ENCODE results near the gene OR5H2.

Gene OR5H2

DNA sequence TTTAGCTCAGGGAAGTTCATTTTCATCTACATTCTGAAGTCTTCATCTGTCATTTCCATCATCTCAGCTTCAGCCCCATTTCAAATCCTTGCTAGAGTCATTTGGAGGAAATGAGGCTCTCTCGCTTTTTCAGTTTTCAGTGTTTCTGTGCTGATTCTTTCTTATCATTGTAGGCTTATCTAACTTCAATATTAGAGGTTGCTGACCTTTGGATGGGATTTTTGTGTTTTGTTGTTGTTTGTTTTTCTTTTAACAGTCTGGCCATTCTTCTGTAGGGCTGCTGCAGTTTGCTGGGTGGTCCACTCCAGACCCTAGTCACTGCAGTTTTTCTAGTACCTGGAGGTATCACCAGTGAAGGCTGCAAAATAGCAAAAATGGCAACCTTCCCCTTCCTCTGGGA lies 8.6 kb downstream of the OR5H2 start:
- no peak for FAIRE-seq
- no peak for TF ChIP-seq POLR2AphosphoS5 (IDR thresholded peaks at IDR 0.05; ENCODE audit: low read depth, low read length)
- TF ChIP-seq TAF1 (IDR thresholded peaks at IDR 0.05; ENCODE audit: borderline replicate concordance, low read depth, low read length), result no peak
- no peak for TF ChIP-seq POLR2A (IDR thresholded peaks at IDR 0.05; ENCODE audit: low read depth, low read length)
- DNase-seq (ENCODE audit: insufficient read length), result no peak

DNA sequence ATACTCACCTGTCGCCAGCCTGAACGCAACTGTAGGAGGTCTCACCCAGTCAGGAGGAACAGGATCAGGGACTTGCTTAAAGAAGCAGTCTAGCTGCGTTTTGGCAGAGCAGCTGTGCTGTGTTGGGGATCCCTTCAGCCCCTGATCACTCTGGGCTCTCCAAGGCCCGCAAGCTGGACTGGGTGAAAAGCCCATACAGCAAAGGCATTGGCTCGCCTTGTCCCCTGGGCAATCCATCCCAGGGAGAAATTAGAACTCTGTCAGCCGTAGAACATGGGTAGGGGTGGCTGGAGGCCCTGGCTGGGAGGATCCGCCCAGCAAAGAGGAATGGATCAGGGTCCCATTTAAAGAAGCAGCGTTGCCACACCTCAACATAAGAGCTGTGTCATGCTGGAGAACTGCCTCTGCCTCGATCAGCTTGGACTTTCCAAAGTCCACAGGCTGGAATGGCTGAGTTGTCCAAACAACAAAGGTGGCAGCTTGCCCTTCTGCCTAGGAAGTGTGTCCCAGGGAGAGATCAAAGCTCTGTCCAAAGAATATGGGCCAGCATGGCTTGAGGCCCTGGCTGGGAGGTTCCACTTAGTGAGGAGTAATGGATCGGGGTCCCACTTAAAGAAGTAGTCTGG lies 9.1 kb downstream of the OR5H2 start:
- DNase-seq (ENCODE audit: insufficient read length) (no peak), FAIRE-seq (no peak)
- TF ChIP-seq POLR2AphosphoS5 (IDR thresholded peaks at IDR 0.05; ENCODE audit: low read depth, low read length) (no peak), TAF1 (IDR thresholded peaks at IDR 0.05; ENCODE audit: borderline replicate concordance, low read depth, low read length) (no peak), POLR2A (IDR thresholded peaks at IDR 0.05; ENCODE audit: low read depth, low read length) (no peak)

- DNase-seq (ENCODE audit: insufficient read length) (no peak), FAIRE-seq (no peak)
- TF ChIP-seq POLR2AphosphoS5 (IDR thresholded peaks at IDR 0.05; ENCODE audit: low read depth, low read length), result no peak
- TF ChIP-seq POLR2A (IDR thresholded peaks at IDR 0.05; ENCODE audit: low read depth, low read length), result no peak
- TF ChIP-seq TAF1 (IDR thresholded peaks at IDR 0.05; ENCODE audit: borderline replicate concordance, low read depth, low read length), result no peak
These were observed 39.8 kb downstream of the OR5H2 start for GRCh38 chr3:98322101-98322500.

- FAIRE-seq (no peak), DNase-seq (ENCODE audit: insufficient read length) (no peak)
These were observed 40.4 kb downstream of the OR5H2 start for GRCh38 chr3:98322686-98323085.

GRCh38 chr3:98323425-98323824 lies 41.1 kb downstream of the OR5H2 start:
- DNase-seq (ENCODE audit: insufficient read length), result no peak
- TF ChIP-seq TAF1 (IDR thresholded peaks at IDR 0.05; ENCODE audit: borderline replicate concordance, low read depth, low read length) (no peak), POLR2A (IDR thresholded peaks at IDR 0.05; ENCODE audit: low read depth, low read length) (no peak), POLR2AphosphoS5 (IDR thresholded peaks at IDR 0.05; ENCODE audit: low read depth, low read length) (no peak)
- FAIRE-seq, result no peak

More at GRCh38 chr3:98322686-98323085, 40.4 kb downstream of the OR5H2 start:
- no peak for TF ChIP-seq POLR2AphosphoS5 (IDR thresholded peaks at IDR 0.05; ENCODE audit: low read depth, low read length)
- no peak for TF ChIP-seq POLR2A (IDR thresholded peaks at IDR 0.05; ENCODE audit: low read depth, low read length)
- no peak for TF ChIP-seq TAF1 (IDR thresholded peaks at IDR 0.05; ENCODE audit: borderline replicate concordance, low read depth, low read length)

- DNase-seq (ENCODE audit: insufficient read length), result no peak
- no peak for FAIRE-seq
- TF ChIP-seq POLR2AphosphoS5 (IDR thresholded peaks at IDR 0.05; ENCODE audit: low read depth, low read length) (no peak), TAF1 (IDR thresholded peaks at IDR 0.05; ENCODE audit: borderline replicate concordance, low read depth, low read length) (no peak), POLR2A (IDR thresholded peaks at IDR 0.05; ENCODE audit: low read depth, low read length) (no peak)
These were observed 42.8 kb downstream of the OR5H2 start for GRCh38 chr3:98325055-98325454.

- TF ChIP-seq TAF1 (IDR thresholded peaks at IDR 0.05; ENCODE audit: borderline replicate concordance, low read depth, low read length) (no peak), POLR2A (IDR thresholded peaks at IDR 0.05; ENCODE audit: low read depth, low read length) (no peak), POLR2AphosphoS5 (IDR thresholded peaks at IDR 0.05; ENCODE audit: low read depth, low read length) (no peak)
- FAIRE-seq (peak; percentile 5), DNase-seq (ENCODE audit: insufficient read length) (no peak)
These were observed 44.0 kb downstream of the OR5H2 start for GRCh38 chr3:98326105-98326893.

GRCh38 chr3:98326945-98327344 lies 44.6 kb downstream of the OR5H2 start:
- FAIRE-seq (peak; percentile 65), DNase-seq (ENCODE audit: insufficient read length) (no peak)
- no peak for TF ChIP-seq POLR2AphosphoS5 (IDR thresholded peaks at IDR 0.05; ENCODE audit: low read depth, low read length)
- TF ChIP-seq POLR2A (IDR thresholded peaks at IDR 0.05; ENCODE audit: low read depth, low read length), result no peak
- TF ChIP-seq TAF1 (IDR thresholded peaks at IDR 0.05; ENCODE audit: borderline replicate concordance, low read depth, low read length), result no peak

GRCh38 chr3:98328933-98329332 lies 46.6 kb downstream of the OR5H2 start:
- no peak for TF ChIP-seq POLR2AphosphoS5 (IDR thresholded peaks at IDR 0.05; ENCODE audit: low read depth, low read length)
- no peak for TF ChIP-seq POLR2A (IDR thresholded peaks at IDR 0.05; ENCODE audit: low read depth, low read length)
- no peak for TF ChIP-seq TAF1 (IDR thresholded peaks at IDR 0.05; ENCODE audit: borderline replicate concordance, low read depth, low read length)
- FAIRE-seq, result no peak
- no peak for DNase-seq (ENCODE audit: insufficient read length)

GRCh38 chr3:98329392-98330124 lies 47.3 kb downstream of the OR5H2 start:
- no peak for TF ChIP-seq POLR2AphosphoS5 (IDR thresholded peaks at IDR 0.05; ENCODE audit: low read depth, low read length)
- no peak for TF ChIP-seq POLR2A (IDR thresholded peaks at IDR 0.05; ENCODE audit: low read depth, low read length)
- TF ChIP-seq TAF1 (IDR thresholded peaks at IDR 0.05; ENCODE audit: borderline replicate concordance, low read depth, low read length), result no peak
- DNase-seq (ENCODE audit: insufficient read length) (no peak), FAIRE-seq (peak; percentile 89)

GRCh38 chr3:98331329-98331728 lies 49.0 kb downstream of the OR5H2 start:
- TF ChIP-seq POLR2A (IDR thresholded peaks at IDR 0.05; ENCODE audit: low read depth, low read length) (no peak), POLR2AphosphoS5 (IDR thresholded peaks at IDR 0.05; ENCODE audit: low read depth, low read length) (no peak), TAF1 (IDR thresholded peaks at IDR 0.05; ENCODE audit: borderline replicate concordance, low read depth, low read length) (no peak)
- peak; percentile 27 for FAIRE-seq
- no peak for DNase-seq (ENCODE audit: insufficient read length)

All from GM12892 (cell line).